CD4-positive, alpha-beta T cell treated with Interleukin-15 for 1 hour (primary cell): ENCODE results near the gene TRAF5.
"Not testable (repeated sequence)": the region's sequence is repeated elsewhere in the genome, so short reads cannot be mapped to it uniquely, and the experiment has no call there.

ENCODE experiments used
- DNase-seq: peaks from one replicate; pipeline ENCODE4 v3.0.0-alpha.2; 2020

The TRAF5 gene

GRCh38 chr1:211326528-211327345 is at the start of gene TRAF5:
TSS of gene TRAF5 (plus strand) at chr1:211326833. CDS start at chr1:211353240, 26,407 bp downstream.
- peak; percentile 41 for DNase-seq

- DNase-seq, result no peak
Measured at GRCh38 chr1:211279340-211279739, 47.3 kb upstream of the TRAF5 start.

GRCh38 chr1:211280910-211281309 is 45.7 kb upstream of the TRAF5 start:
- DNase-seq, result no peak

DNA sequence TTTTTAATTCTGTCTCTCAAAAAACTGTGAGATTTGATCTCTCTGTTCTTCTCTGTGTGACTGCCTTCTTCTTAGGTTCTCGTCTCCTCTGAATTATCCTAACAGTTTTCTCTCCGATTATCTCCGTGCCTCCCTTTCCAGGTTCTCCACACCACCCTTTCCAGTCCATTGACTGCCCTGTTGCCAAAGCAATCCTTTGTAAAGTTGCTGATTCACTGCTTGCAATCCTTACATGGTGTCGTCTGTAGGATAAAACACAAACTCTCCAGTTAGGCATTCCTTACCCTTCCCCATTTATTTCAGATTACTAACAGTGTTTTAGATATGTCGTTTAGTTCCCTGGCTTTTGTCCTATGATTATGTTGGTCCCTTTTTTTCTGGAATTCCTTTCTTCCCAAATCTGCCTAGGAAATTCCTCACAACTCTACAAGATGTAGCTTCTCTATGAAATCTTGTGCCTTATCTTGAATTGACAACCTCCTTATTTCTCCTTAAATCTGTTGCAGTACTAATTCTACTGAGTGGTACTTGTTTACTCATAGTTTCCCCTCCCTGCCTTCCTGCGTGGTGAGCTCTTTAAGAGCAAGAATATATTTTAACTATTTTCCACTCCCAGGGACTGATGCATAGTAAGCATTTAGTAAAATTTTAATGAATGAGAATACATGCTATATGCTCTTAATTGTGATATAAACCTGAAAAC is 45.2 kb upstream of the TRAF5 start:
- DNase-seq, result no peak

- DNase-seq, result no peak
Measured at GRCh38 chr1:211282023-211282373, 44.6 kb upstream of the TRAF5 start.

- no peak for DNase-seq
Measured at GRCh38 chr1:211285196-211285595, 41.4 kb upstream of the TRAF5 start.

GRCh38 chr1:211287218-211287617 is 39.4 kb upstream of the TRAF5 start:
- DNase-seq, result no peak

DNA sequence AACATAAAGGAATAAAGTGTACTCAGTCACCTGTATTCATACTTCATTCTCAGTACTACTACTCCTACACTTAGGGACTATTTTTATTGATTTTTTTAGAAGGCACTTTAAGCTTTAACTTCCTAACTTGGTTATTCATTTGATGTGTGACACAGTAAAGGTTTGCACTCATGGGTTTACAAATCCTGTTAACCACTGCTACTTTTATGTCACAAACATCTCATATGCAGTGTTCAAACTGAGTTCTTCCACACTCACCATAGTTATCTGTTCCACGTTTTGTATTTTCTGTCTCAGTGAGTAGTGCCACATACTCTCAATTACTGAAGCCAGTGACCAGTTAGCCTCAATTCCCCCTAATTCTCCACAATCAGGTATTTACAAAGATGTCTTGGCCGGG is 34.2 kb upstream of the TRAF5 start:
- DNase-seq, result no peak

- DNase-seq, result no peak
Measured at GRCh38 chr1:211296396-211296795, 30.2 kb upstream of the TRAF5 start.

GRCh38 chr1:211305044-211305443 is 21.6 kb upstream of the TRAF5 start:
- no peak for DNase-seq

DNA sequence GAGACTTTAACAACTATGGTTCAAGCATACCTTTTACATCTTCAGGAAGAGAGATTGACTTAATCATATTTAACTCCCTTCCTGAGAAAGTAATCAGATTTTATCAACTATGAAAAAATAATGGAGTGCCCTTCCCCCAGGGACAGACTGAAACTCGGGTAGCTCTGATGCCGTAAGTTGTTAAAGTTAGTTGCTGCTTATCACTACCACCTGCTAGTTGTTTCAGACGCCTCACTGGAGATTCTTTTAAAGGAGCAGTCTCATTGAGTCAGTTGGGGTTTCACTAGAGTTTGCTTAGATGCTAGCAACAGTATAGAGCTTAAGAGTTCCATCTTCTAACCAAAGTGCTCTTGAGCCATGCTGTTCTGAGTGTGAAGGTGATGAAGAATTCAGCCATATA is 17.0 kb upstream of the TRAF5 start:
- no peak for DNase-seq

DNA sequence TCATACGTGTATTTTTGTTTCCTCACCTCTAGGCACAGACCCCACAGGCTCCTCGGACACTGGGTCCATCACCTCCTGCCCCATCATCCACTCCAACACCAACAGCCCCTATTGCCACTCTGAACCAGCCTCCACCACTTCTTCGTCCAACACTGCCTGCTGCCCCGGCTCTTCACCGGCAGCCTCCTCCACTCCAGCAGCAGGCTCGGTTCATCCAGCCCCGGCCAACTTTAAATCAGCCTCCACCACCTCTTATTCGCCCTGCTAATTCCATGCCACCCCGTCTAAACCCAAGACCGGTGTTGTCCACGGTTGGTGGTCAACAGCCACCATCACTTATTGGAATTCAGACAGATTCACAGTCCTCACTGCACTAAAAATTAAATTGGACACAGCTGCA is 13.2 kb upstream of the TRAF5 start:
- no peak for DNase-seq

DNA sequence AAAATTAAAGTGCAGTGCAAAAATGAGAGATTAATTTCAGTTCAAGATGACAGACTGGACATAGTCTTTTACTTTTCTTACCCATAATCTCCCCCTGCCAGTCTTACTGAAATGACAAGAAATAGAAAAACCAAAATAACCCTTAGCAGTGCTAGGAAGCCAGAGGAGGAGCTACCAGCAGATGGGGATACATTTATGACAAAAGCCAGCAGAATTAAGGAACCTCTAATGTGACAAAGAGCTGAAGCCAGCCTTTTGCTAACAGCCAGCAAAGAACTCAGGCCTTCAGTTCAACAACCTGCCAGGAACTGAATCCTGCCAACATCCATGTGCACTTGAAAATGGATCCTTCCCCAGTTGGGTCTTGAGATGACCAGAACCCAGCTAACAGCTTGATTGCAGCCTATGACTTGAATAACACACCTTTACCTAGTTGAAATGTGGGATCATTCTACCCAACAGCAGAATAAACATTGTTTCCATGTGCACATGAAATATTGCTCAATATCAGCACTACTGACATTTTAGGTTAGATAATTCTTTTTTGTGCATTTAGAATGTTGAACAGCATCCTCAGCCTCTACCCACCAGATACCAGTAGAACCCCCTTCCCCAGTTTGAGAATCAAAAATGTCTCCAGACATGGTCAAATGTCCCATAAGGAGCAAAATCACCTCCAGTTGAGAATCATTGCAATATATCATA is 7.9 kb upstream of the TRAF5 start:
- no peak for DNase-seq

GRCh38 chr1:211319892-211320291 is 6.7 kb upstream of the TRAF5 start:
- DNase-seq, result no peak

DNA sequence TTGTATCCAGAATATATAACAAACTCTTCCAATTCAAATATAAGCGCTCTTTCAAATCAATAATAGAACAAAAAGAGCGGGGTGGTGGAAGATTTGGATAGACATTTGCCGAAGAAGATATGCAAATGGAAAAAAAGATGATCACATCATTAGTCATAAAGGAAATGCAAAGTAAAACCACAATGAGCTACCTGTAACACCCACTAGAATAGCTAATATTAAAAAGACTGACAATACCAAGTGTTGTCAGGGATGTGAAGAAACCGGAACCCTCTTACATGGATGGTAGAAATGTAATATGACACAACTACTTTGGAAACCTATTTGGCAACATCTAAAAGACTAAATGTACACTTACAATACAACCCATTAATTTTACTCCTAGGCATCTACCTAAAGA is 5.7 kb upstream of the TRAF5 start:
- DNase-seq, result no peak

GRCh38 chr1:211321646-211322045 is 5.0 kb upstream of the TRAF5 start:
- not testable (repeated sequence) for DNase-seq

DNA sequence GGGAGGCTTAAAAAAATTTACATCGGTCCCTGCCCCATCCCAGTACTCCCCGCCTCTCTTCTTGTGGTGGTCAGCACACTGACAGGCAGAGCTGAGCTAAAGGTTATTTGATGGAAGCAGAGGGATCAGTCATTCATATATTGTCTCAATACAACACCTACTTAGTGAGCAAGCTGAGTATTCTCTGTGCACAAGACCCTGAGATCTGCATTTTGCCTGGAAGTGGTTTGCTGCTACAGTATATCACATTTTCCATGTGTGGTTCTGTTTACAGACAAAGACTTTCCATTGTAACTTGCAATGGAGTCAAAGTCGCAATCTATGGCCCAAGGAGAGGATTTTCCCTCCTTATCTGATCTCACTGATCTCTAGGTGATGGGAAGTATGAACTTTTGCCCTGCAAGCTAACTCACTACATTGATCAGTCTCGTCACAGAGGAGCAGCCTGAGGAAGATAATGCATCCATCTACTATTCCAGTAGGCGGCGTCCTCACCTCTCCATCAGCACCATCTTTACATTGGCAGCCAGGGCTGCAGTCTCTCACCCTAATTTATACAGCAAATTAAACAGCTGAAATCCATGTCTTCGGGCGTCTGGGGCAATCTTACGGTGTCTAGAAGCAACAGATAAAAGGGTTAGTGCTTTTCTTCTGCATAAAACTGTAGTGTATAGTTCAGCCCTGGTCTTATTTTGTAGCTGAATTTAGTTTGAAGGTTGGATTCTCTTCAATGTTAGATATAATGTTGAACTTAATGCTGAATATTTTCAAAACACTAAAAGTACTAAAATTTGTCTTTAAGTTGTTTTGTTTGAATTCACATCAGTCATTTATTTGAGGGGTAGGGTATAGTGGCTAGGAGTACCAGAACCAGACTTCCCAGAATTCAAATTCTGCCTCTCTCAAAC is 3.2 kb upstream of the TRAF5 start:
- DNase-seq, result peak; percentile 70

DNA sequence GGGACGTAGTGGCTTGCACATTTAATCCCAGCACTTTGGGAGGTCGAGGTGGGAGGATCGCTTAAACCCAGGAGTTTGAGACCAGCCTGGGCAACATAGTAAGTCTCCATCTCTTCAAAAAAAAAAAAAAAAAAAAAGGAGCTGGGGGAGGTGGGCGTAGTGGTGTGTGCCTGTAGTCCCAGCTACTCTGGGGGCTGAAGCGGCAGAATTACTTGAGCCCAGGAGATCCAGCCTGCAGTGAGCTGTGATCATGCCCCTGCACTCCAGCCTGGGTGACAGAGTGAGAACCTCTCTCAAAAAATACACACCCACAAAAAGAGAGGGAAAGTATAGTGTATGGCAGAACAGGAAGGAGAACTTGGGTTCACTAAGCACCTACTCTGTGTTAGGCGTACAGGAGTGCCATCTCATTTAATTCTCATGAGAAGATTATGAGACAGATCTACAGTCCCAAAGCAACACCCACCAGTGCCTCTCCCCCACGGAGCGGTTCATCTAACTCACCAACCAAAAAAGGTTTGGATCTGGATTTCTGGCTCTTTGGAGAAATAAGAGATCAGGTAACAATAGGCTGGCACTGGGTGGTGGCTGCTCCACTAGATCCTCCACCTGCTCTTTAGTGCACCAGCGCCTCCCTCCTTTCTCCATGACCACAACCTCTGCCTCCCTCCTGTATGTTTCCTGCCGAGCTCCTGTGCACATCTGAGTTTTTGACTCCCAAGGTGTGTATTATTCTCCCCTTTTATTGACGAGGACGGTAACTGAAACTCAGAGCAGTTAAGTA is 1.4 kb upstream of the TRAF5 start:
- no peak for DNase-seq

- no peak for DNase-seq
Measured at GRCh38 chr1:211326140-211326527, 499 bp upstream of the TRAF5 start.

DNA sequence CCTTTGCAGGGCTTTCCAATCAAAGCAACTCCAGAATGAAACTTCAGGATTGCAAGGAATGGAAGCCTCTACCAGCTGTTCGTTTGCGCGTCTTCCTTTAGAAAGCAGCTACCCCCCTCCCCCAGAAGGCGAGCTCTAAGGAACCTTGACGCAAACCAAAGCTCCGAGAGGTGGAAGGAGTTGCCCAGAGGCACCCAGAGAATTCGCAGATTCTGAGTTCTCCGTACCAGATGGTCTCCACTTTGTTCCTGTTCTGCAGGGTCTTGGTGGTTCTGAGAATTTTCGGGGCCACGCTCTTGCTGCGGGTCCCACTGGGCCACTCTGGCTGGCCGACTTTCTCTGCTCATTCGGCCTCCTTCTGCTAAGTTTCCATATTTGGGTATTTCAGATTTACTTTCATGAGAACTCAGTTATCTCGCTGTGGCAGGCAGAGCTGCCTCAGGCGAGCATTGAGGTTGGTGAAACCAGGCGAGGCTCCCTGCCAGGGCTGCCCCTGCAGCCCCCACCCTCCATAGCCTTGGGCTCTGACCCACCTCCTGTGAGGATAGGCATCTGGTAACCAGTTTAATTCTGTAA is 801 bp downstream of the TRAF5 start:
- DNase-seq, result no peak

DNA sequence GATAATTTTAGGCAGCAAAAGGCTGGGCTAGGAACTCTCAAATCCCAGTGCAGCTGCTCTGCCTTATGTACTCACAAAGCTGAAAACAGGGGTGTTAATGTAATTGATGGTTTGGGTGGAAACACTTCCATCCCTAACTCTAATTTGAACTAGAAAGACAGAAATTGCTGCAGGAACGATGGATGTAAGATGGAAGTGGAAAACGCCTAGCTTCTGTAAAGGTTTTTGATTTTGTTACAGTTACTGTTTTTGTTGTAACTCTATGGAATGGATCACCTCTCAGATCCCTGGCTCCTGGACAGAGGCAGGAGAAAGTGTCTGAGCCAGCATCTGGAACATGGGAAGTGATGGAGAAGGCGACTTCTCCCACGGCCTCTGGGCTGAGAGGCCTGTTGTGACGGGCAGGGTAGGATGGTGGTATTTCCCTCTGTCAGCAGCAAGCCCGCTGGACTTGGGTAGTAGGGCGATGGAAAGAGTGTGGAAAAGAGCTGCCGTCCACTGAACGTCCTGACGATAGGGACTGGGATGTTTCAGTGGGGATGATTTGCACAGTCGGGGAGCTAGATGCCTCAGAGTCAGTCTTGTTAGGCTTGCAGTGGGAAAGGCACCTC is 1.6 kb downstream of the TRAF5 start:
- DNase-seq, result no peak
